Omental fat pad (tissue), 4 donors: ENCODE measurements around the gene SPATS2. TPM values are rescaled to one million over a fixed set of nuclear protein-coding genes. Genes with fewer than 3 reads are reported as not detected.
A peak's percentile ranks its signal among the peaks of the same experiment; 100 is the strongest.

Experiments used
- ATAC-seq: fragments of 150-250 bp; one replicate; pipeline ENCODE4 v1.9.1; 2016; ENCODE audit warnings: mild to moderate bottlenecking, moderate library complexity; ENCODE audit not compliant: low FRiP score
- DNase-seq: peaks from one replicate; pipeline ENCODE4 v3.0.0-alpha.2; 2019; ENCODE audit warnings: low spot score
- total RNA-seq, 4 donors: library from RNA; depleted of rRNA; stranded (reverse); fragments of >200 nt; gene quantifications; one replicate each; pipeline ENCODE4 v1.1.0, GENCODE V29; 2016
- TF ChIP-seq, protein P1 (sequence below), 3 donors: fragments of 450-650 bp; IDR thresholded peaks; one replicate each; pipeline ENCODE4 v1.5.1; 2016 to 2017; ENCODE audit warnings: antibody characterized with exemption in 3 of 3, mild to moderate bottlenecking in 3 of 3, moderate library complexity in 2 of 3

SPATS2 gene
- total RNA-seq, 4 donors from 2014 or later: 8.0 to 16.2 (median 9.7) TPM

DNA sequence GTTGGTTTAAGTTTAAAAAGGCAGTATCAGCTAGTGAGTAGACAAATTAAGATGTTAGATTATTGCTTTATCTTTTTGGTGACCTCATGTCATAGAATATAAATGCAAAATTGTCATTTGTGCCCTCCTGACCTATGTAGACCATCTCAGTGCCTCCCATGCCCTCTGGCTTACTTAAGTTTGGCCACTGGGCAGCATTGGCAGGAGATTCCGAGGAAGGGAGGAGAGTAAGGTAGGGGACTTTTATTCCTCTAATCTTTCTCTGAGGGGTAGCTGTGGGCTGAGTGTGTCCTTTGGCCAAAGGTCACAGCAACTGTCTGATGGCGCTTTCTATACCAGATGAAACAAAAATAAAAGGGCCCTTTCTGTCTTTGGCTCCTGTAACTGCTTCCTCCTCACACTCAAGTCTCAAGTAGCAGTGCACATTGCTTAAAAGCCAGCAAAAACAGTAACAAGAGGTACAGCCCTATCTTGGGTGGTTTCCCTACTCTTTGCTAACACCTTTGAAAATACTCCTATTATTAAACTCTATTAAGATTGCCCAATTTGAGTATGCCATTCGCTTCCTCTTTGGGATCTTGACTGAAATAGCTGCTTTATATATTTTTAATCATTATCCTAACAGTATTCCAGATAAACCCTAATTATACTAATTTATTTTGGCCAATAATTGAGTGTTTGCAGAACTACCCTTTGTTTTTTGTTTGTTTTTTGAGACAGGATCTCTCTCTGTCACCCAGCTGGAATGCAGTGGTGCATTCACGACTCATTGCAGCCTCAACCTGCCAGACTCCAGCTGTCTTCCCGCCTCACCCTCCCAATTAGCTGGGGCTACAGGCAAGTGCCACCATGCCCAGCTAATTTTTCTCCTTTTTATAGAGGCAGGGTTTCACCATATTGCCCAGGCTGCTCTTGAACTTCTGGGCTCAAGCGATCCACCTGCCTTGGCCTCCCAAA, 115.1 kb downstream of the SPATS2 start:
- no peak for DNase-seq
- no peak for ATAC-seq

GRCh38 chr12:49483619-49484018, 116.4 kb downstream of the SPATS2 start:
- TF ChIP-seq, protein P1, sequence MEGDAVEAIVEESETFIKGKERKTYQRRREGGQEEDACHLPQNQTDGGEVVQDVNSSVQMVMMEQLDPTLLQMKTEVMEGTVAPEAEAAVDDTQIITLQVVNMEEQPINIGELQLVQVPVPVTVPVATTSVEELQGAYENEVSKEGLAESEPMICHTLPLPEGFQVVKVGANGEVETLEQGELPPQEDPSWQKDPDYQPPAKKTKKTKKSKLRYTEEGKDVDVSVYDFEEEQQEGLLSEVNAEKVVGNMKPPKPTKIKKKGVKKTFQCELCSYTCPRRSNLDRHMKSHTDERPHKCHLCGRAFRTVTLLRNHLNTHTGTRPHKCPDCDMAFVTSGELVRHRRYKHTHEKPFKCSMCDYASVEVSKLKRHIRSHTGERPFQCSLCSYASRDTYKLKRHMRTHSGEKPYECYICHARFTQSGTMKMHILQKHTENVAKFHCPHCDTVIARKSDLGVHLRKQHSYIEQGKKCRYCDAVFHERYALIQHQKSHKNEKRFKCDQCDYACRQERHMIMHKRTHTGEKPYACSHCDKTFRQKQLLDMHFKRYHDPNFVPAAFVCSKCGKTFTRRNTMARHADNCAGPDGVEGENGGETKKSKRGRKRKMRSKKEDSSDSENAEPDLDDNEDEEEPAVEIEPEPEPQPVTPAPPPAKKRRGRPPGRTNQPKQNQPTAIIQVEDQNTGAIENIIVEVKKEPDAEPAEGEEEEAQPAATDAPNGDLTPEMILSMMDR (IDR thresholded peaks at IDR 0.05): no peak
- no peak for DNase-seq
- ATAC-seq: no peak

More for the DNA sequence above, 115.1 kb downstream of the SPATS2 start:
- TF ChIP-seq, protein P1 (IDR thresholded peaks at IDR 0.05): no peak

GRCh38 chr12:49487605-49488004, 120.3 kb downstream of the SPATS2 start:
- TF ChIP-seq, protein P1 (IDR thresholded peaks at IDR 0.05): no peak
- DNase-seq: no peak
- ATAC-seq: no peak

GRCh38 chr12:49489154-49489553, 121.9 kb downstream of the SPATS2 start:
- TF ChIP-seq, protein P1 (IDR thresholded peaks at IDR 0.05): no peak
- ATAC-seq (no peak), DNase-seq (no peak)

GRCh38 chr12:49489720-49490119, 122.5 kb downstream of the SPATS2 start:
- DNase-seq: no peak
- TF ChIP-seq, protein P1 (IDR thresholded peaks at IDR 0.05): no peak
- ATAC-seq: no peak

DNA sequence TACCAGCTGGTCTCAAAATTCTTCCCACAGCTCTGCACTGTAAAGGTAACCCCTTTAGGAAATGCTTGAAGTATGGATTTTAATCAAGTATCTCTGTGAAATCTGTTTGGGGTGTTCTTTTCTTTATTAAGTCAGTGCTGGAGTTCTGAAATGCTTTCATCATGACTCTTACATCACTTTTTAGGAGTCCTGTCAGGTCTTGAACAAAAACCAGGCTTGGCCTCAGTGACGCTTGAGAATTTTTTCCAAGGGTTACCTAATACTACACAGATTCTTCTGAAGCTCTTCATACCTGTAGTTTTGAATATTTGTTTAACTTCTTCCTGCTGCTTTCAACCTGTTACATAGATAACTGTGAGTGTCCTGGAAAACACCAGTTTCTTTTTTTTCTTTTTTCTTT, 124.6 kb downstream of the SPATS2 start:
- ATAC-seq (peak; percentile 88), DNase-seq (no peak)
- TF ChIP-seq, protein P1 (IDR thresholded peaks at IDR 0.05): no peak

DNA sequence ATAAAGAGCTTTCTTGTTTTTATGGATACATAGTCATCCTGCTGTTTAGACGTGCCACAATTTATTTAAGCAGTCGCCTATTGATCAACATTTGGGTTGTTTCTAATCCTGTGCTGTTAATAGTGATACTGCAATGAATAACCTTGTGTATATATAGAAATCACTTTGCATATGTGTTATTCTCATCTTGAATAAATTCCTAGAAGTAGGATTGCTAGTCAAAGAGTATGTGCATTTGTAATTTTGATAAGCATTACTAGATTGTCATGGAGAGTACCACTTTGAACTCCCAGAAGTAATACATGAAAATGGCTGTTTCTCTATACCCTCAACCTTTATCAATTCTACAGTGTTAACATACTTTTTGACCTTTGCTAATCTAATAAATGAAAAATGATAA, 126.6 kb downstream of the SPATS2 start:
- no peak for DNase-seq
- no peak for ATAC-seq
- TF ChIP-seq, protein P1 (IDR thresholded peaks at IDR 0.05): no peak
